A673 (cell line): Measurements from ENCODE around the gene BNC2. TPM values are rescaled to one million over a fixed set of nuclear protein-coding genes. Genes with fewer than 3 reads are reported as not detected.

ENCODE experiments used
- BruUV-seq: library from RNA; stranded (reverse); fragments of 400-500 nt; replicated peaks from 2 replicates; lab custom pipeline; 2021; lab: Mats Ljungman, UMichigan
- CTCF ChIA-PET: fragments of 300-600 bp; sonication (Branson Sonifier 250); formaldehyde crosslinking; loops from one replicate; lab custom pipeline; 2022; ENCODE audit warnings: antibody characterized with exemption; lab: Charles Lee
- POLR2A ChIA-PET: fragments of 300-600 bp; sonication (Branson Sonifier 250); formaldehyde crosslinking; loops from one replicate; lab custom pipeline; 2022; ENCODE audit warnings: antibody characterized with exemption; ENCODE audit not compliant: low non-redundant PET; lab: Charles Lee
- DNase-seq: peaks from one replicate; pipeline ENCODE4 v3.0.0-alpha.2; 2015; ENCODE audit warnings: low spot score
- H3K27ac ChIP-seq: fragments of 200-600 bp; sonication (generic); 2 replicates; pipeline ENCODE4 v1.5.1; 2016; ENCODE audit warnings: mixed run types, low read depth, mild to moderate bottlenecking, mixed read lengths, antibody characterized with exemption, low read length; ENCODE audit not compliant: poor library complexity, severe bottlenecking
- H3K27me3 ChIP-seq: fragments of 200-600 bp; sonication (generic); replicated peaks from 2 replicates; pipeline ENCODE4 v1.6.1; 2017; ENCODE audit warnings: mixed run types, low read depth, mild to moderate bottlenecking, mixed read lengths, antibody characterized with exemption, low read length; ENCODE audit not compliant: insufficient read depth, poor library complexity
- H3K36me3 ChIP-seq: fragments of 200-600 bp; sonication (generic); 2 replicates; pipeline ENCODE4 v1.6.1; 2016; ENCODE audit warnings: mixed run types, mild to moderate bottlenecking, mixed read lengths, antibody characterized with exemption, low read length; ENCODE audit not compliant: insufficient read depth, poor library complexity, severe bottlenecking
- H3K4me1 ChIP-seq: fragments of 200-600 bp; sonication (generic); 2 replicates; pipeline ENCODE4 v1.6.1; 2017; ENCODE audit warnings: mixed run types, mild to moderate bottlenecking, mixed read lengths, antibody characterized with exemption, low read length; ENCODE audit not compliant: insufficient read depth, poor library complexity, severe bottlenecking
- H3K4me3 ChIP-seq: fragments of 200-600 bp; sonication (generic); 2 replicates; pipeline ENCODE4 v1.5.1; 2016; ENCODE audit warnings: low read depth, mixed run types, mild to moderate bottlenecking, mixed read lengths, low read length; ENCODE audit not compliant: poor library complexity, severe bottlenecking
- H3K9me3 ChIP-seq: fragments of 200-600 bp; sonication (generic); 2 replicates; pipeline ENCODE4 v1.6.1; 2016; ENCODE audit warnings: mixed run types, low read depth, mild to moderate bottlenecking, mixed read lengths, antibody characterized with exemption, low read length; ENCODE audit not compliant: poor library complexity, severe bottlenecking
- CTCF ChIP-seq: fragments of 300-800, 200-600 bp; sonication (generic); conservative IDR thresholded peaks from 2 replicates; pipeline ENCODE4 v1.5.1; 2017; ENCODE audit warnings: low read depth, mild to moderate bottlenecking, antibody characterized with exemption, low read length, moderate library complexity, mixed read lengths
- EZH2 ChIP-seq: fragments of 200-600 bp; sonication (generic); IDR thresholded peaks from 2 replicates; pipeline ENCODE4 v1.6.1; 2017; ENCODE audit warnings: borderline replicate concordance, low read depth, mild to moderate bottlenecking, mixed read lengths, antibody characterized with exemption, low read length; ENCODE audit not compliant: poor library complexity, severe bottlenecking
- intact Hi-C: fragments of 100-400 bp; cut with micrococcal nuclease; formaldehyde crosslinking; loops from one replicate; pipeline ENCODE4 v1.10.0; 2022; ENCODE audit not compliant: unreplicated experiment
- total RNA-seq: library from RNA; stranded (reverse); gene quantifications from 2 replicates; pipeline ENCODE4 v1.2.3, GENCODE V29; 2021

Gene BNC2
- total RNA-seq, 1 experiment from 2014 or later: 0.45 TPM

DNA sequence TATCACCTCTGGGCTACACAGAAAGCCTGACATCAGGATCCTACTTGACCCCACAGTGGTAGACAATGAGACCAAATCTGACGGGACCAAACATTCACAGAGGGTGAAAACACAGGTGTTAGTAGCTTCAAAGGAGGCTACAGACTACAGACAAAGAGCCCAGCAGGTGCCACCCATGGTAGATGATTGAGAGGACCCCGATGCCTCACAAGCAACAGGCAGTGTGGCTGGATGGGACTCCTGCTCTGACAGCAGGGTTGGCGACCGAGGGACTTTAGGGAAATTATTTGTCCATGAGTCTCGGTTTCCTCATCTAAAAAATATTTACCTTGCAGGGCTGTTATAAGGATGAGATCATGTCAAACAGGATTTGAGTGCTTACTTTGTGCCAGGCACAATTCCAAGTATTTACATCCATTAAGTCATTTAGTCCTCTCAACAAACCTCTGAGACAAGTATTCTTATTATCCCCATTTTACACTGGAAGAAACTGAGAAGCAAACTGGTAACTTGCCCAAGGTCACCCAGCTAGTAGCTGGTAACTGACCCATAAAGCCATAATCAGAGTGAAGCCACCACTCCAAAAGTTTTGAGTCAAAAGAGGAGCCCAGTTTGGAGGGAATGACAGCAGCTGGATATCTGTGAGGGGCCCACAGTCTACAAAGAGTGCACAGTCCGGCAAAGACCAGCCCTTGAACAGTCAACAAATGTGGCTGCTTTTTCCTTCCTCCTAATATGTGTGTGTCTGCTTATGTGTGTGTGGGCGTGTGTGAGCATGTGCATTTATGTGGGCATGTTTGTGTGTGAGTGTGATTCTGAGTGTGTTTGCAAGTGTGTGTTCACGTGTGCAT is 502.0 kb downstream of the BNC2 start:
- H3K9me3 ChIP-seq: no peaks in the 10 kb centered on the region
- no peak overlapping the region for H3K4me3 ChIP-seq
- H3K27me3 ChIP-seq: no peaks in the 10 kb centered on the region
- no peaks in the 10 kb centered on the region for H3K4me1 ChIP-seq
- H3K27ac ChIP-seq: no peak overlapping the region
- BruUV-seq: no TSS peak
- CTCF ChIA-PET: no interaction called here
- DNase-seq: no peak
- POLR2A ChIA-PET: no interaction called here
- no peaks in the 10 kb centered on the region for H3K36me3 ChIP-seq
- intact Hi-C loops: no loop called here
- TF ChIP-seq EZH2: no peak
- no peak for TF ChIP-seq CTCF

DNA sequence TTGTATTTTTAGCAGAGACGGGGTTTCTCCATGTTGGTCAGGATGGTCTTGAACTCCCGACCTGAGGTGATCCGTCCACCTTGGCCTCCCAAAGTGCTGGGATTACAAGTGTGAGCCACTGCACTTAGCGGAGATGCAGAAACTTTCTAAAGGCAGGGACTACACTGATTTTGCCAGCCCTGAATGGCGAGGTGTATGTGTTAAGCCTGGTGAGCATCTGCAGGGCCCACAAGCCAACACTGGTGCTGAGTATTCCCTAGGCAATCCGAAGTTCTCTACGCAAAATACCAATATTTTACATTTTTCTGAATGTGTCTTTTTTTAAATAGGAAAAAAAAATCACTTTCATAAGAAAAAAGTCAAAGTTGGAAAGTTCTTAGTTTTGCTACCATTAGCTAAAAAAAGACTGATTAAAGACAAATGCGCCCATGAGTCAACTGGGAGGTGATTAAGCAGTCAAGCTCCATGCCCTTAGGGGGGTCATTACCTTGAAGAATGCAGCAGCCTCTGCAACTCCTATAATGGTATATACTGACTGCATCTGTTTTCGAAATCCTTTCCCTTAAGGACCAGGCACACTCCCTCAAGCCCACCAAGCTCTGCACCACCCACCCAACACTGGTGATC is 502.8 kb downstream of the BNC2 start:
- no peaks in the 10 kb centered on the region for H3K4me1 ChIP-seq
- no peak overlapping the region for H3K27ac ChIP-seq
- POLR2A ChIA-PET: no interaction called here
- no peaks in the 10 kb centered on the region for H3K36me3 ChIP-seq
- no peaks in the 10 kb centered on the region for H3K27me3 ChIP-seq
- no peak overlapping the region for H3K4me3 ChIP-seq
- DNase-seq: no peak
- no peak for TF ChIP-seq CTCF
- no peak for TF ChIP-seq EZH2
- intact Hi-C loops: no loop called here
- H3K9me3 ChIP-seq: no peaks in the 10 kb centered on the region
- CTCF ChIA-PET: no interaction called here
- BruUV-seq: no TSS peak

DNA sequence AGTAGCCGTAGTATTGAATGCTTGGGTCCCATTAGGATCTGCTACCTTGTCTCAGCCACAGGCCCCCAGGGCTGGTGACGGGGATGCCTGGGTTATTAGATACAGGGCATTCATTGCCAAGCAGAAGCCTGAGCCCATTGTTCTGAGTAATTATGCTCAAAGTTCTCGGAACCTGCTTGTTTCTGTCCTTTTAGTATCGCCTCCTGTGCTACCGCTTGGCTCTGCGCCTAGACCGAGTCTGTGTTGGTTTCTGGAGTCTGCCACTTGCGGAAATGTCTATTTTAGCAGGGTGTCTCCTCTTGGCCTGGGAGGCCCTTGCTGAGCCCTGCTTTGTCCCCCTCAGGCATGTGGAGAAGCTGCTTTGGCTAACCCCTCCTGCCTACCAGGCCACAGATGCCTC is 506.1 kb downstream of the BNC2 start:
- TF ChIP-seq CTCF (no peak), EZH2 (no peak)
- DNase-seq: peak; percentile 9
- H3K27ac ChIP-seq: no peak overlapping the region
- no TSS peak for BruUV-seq
- POLR2A ChIA-PET: no interaction called here
- no peaks in the 10 kb centered on the region for H3K9me3 ChIP-seq
- CTCF ChIA-PET: no interaction called here
- no peaks in the 10 kb centered on the region for H3K4me1 ChIP-seq
- no peaks in the 10 kb centered on the region for H3K36me3 ChIP-seq
- no peaks in the 10 kb centered on the region for H3K27me3 ChIP-seq
- H3K4me3 ChIP-seq: no peak overlapping the region
- intact Hi-C loops: no loop called here
